COLO829 (cell line): ENCODE measurements around the gene NCOA4.
"Not testable (repeated sequence)": the region's sequence is repeated elsewhere in the genome, so short reads cannot be mapped to it uniquely, and the experiment has no call there.

ENCODE experiments used
- DNase-seq: peaks from one replicate; pipeline ENCODE4 v3.0.0; 2012; ENCODE audit warnings: low spot score

Gene NCOA4

DNA sequence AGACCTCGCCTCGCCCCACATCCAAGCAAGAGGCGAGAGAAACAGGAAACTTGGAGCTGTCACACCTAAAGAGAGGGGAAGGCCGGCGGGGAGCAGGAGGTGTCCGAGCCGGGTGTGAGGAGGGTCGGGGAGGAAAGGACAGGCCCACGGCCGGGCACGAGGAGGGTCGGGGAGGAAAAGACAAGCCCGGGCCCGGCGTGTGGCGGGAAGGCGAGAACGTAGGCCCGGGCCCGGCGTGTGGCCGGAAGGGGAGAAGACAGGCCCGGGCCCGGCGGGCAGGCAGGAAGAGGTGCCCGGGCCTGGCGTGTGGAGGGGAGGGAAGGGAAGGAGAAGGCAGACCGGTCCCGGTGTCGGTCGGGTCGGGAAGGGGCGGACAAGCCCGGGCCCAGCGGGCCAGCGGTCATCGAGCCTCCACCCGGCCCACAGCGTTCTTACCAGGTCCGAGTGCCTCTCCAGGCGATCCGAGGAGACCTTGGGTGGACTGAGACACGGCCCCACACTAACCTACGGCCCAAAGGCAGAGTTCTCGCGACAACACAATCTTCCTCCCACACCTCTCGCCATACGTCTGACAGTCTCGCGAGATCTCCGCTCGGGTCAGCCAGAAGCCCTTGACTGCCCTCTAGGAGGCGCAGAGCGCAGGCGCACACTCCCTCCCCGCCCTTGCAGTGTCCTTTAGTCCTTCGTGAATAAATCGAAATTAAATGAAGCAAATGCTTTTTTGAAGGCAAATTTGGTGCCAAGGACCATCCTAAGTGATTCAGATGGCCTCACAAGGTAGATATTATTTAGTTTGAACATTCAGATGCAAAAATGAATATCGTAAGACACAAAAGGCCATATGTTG is at the start of gene NCOA4:
Gene NCOA4 (minus strand): TSS at position 533 of the 847 bp plus-strand sequence. CDS start 13,943 bp downstream, outside the sequence.
- DNase-seq, result peak; percentile 98

DNA sequence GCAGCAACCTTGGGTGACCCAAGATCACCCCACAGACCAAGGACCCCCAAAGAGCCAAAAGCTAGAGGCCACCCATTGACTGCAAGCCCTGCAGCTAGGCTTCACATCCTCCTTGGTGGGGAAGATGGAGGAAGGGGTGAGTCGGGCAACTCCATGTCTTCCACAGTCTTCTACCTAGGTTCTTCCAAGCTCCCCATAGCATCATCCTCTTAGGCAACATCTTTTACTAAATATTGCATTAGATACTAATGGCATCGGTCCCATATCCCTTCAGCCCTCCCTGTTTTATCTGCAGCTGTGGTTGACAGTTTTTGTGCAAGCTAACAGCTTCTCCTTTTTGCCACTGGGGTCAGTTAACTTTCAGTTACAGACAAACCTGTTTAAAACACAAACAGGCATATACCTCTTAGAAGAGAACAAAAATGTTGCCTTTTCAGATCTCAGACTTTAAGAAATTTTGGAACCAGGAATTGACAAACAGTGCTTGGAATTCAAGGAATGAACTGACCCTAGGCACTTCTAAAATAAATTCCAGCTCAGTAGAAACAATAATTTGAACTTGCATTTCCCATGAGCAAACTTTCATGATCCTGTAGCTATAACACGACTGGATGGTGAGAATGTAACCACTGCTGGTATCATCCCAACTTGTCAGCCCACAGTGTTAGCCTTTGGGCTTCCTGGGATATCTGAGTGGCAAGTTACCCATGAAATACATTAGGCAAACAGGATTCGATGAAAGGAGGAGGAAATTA is 49.6 kb upstream of the NCOA4 start:
- no peak for DNase-seq

DNA sequence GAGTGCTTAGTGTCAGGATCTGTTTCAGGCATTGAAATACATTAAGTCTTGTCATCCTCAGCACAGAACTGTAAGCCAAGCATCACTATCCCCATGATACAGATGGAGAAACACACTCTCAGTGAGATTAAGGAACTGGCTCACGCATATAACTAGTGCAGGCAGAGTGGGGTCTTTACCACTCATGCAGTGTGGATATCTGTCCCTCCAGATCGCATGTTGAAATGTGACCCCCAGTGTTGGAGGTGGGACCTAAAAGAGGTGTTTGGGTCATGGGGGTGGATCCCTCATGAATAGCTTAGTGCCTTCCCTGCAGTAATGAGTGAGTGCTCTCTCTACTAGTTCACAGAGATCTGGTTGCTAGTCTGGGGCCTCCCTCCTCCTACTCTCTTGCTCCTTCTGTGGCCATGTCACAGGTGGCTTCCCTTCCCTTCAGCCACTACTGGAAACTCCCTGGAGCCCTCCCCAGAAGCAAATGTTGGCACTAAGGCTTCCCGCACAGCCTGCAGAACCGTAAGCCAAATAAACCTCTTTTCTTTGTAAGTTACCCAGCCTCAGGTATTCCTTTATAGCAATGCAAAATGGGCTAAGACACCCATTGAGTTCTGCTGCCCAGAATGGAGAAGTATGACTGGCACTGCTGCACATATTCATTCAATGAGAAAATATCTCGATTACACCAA is 47.4 kb upstream of the NCOA4 start:
- DNase-seq, result no peak

- no peak for DNase-seq
Observed at GRCh38 chr10:46077141-46077554, 46.7 kb upstream of the NCOA4 start.

DNA sequence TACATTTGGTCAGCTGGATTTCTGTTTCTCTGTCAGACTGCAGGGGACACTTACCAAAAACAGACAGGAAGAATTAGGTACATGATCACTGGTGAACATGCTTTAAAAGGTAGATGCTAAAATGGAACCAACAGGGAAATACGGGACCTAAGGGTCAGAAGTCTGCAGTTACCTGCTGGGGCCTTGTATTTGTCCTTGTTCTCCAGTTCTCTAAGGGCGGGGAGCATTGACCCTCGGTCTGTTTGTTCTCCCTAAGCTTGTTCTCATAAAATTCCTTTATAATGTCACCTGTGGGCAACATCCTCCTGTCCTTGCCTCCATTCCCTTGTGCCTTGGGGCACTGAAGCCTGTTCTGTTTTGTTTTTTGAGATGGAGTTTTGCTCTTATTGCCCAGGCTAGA is 45.4 kb upstream of the NCOA4 start:
- DNase-seq, result no peak

- no peak for DNase-seq
Observed at GRCh38 chr10:46074196-46074946, 43.9 kb upstream of the NCOA4 start.

DNA sequence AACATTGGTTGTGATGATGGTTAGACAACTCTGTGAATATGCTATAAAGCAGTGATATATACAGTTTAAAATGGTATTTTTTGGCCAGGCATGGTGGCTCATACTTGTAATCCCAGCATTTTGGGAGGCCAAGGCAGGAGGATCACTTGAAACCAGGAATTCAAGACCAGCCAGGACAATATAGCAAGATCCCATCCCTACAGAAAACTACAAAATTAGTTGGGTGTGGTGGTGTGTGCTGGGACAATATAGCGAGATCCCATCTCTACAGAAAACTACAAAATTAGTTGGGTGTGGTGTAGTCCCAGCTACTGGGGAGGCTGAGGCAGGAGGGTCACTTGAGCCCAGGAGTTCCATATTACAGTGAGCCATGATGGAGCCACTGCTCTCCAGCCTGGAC is 43.1 kb upstream of the NCOA4 start:
- no peak for DNase-seq

GRCh38 chr10:46070749-46071148 is 40.3 kb upstream of the NCOA4 start:
- DNase-seq, result no peak

- no peak for DNase-seq
Observed at GRCh38 chr10:46069771-46070463, 39.5 kb upstream of the NCOA4 start.

GRCh38 chr10:46068905-46069304 is 38.5 kb upstream of the NCOA4 start:
- no peak for DNase-seq

DNA sequence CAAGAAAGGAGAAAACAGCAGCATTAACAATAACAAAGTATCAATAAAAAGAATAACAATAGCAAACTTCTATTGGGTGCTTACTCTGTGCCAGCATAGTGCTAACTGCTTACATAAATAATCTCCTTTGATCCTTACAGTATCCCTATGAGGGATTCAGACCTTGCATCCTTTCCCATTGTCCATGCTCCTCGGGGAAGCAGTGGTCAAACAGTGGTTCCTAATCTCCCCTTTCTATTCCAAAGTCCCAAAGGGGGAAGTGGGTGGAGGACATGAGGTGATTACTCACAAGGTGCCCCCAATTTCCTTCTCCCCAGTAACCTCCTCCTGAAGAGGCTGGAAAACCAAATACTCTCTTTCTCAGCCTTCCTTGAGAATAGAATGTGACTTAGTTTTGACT is 37.7 kb upstream of the NCOA4 start:
- no peak for DNase-seq

GRCh38 chr10:46064269-46064817 is 33.9 kb upstream of the NCOA4 start:
- no peak for DNase-seq

- DNase-seq, result no peak
Observed at GRCh38 chr10:46062723-46063428, 32.5 kb upstream of the NCOA4 start.

DNA sequence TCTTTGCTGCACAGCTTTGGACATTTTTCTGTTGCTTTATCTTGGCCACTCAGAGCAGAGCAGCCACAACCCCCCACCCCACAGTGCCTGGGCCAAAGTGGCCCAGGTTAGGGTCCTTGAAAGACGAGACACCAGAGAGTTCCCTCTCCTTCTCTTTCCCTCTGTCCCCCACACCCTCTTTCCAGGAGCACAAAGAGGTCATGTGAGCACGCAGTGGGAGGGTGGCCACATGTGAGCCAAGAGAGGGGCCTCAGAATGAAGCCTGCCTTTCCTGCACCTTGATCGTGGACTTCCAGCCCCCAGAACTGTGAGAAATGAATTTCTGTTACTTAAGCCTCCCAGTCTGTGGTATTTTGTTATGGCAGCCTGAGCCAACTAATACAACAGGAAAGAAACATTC is 30.3 kb upstream of the NCOA4 start:
- no peak for DNase-seq

DNA sequence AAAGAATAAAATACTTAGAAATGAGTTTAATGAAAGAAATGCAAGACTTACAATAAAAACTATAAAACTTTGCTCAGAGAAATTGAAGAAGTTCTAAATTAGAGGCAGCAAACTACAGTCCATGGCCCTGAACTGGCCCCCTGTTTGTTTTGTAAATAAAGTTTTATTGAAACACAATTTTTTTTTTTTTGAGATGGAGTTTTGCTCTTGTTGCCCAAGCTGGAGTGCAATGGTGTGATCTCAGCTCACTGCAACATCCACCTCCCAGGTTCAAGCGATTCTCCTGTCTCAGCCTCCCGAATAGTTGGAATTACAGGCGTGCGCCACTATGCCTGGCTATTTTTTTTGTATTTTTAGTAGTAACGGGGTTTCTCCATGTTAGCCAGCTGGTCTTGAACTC is 27.5 kb upstream of the NCOA4 start:
- not testable (repeated sequence) for DNase-seq

DNA sequence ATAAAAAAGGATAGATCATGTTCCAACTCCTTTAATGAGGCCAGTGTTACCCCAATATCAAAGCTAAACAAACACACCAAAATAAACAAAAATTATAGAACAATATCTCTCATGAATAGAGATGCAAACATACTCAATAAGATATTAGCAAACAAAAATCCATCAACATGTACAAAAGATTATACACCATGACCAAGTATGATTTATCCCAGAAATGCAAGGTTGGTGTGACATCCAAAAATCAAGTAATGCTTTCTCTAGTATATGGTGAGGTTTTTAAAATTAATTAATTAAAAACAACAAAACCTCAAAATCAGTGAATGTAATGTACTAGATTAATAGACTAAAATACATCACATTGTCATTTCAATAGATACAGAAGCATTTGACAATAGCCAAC is 26.6 kb upstream of the NCOA4 start:
- no peak for DNase-seq

- DNase-seq, result no peak
Observed at GRCh38 chr10:46055771-46056170, 25.3 kb upstream of the NCOA4 start.

- DNase-seq, result no peak
Observed at GRCh38 chr10:46053534-46054434, 23.4 kb upstream of the NCOA4 start.

GRCh38 chr10:46052791-46053375 is 22.5 kb upstream of the NCOA4 start:
- no peak for DNase-seq
